GM19452 (cell line): Measurements from ENCODE around the gene CAPRIN2.

Experiments
- ATAC-seq: cut with Tn5 transposase; IDR thresholded peaks from one replicate; pipeline ENCODE4 v1.9.1; 2021; ENCODE audit not compliant: unreplicated experiment

Gene CAPRIN2

GRCh38 chr12:30707613-30708342 lies 47.0 kb downstream of the CAPRIN2 start:
- ATAC-seq: no peak

GRCh38 chr12:30706476-30706875 lies 48.3 kb downstream of the CAPRIN2 start:
- ATAC-seq: no peak

GRCh38 chr12:30701056-30701455 lies 53.7 kb downstream of the CAPRIN2 start:
- no peak for ATAC-seq

- no peak for ATAC-seq
Observed at GRCh38 chr12:30700216-30700900, 54.4 kb downstream of the CAPRIN2 start.

- no peak for ATAC-seq
Observed at GRCh38 chr12:30698346-30698745, 56.4 kb downstream of the CAPRIN2 start.

GRCh38 chr12:30696943-30697342 lies 57.8 kb downstream of the CAPRIN2 start:
- no peak for ATAC-seq

GRCh38 chr12:30696486-30696885 lies 58.3 kb downstream of the CAPRIN2 start:
- no peak for ATAC-seq

GRCh38 chr12:30696103-30696408 lies 58.7 kb downstream of the CAPRIN2 start:
- peak; percentile 39 for ATAC-seq

- ATAC-seq: peak; percentile 89
Observed at GRCh38 chr12:30695199-30696102, 59.3 kb downstream of the CAPRIN2 start, which contains the start of gene IPO8. TSS of gene IPO8 (minus strand) at chr12:30695869. CDS start at chr12:30695647, 222 bp downstream.

GRCh38 chr12:30694412-30695198 lies 60.1 kb downstream of the CAPRIN2 start:
- no peak for ATAC-seq

- ATAC-seq: no peak
Observed at GRCh38 chr12:30692470-30692869, 62.3 kb downstream of the CAPRIN2 start.

GRCh38 chr12:30691122-30691879 lies 63.5 kb downstream of the CAPRIN2 start:
- no peak for ATAC-seq

- no peak for ATAC-seq
Observed at GRCh38 chr12:30687265-30687986, 67.3 kb downstream of the CAPRIN2 start.

GRCh38 chr12:30679241-30679640 lies 75.5 kb downstream of the CAPRIN2 start:
- ATAC-seq: no peak

- no peak for ATAC-seq
Observed at GRCh38 chr12:30678221-30678620, 76.5 kb downstream of the CAPRIN2 start.

- no peak for ATAC-seq
Observed at GRCh38 chr12:30661210-30661609, 93.5 kb downstream of the CAPRIN2 start.
